Measurements from ENCODE around the gene TUBB4B.

- TF ChIP-seq CTCF (IDR thresholded peaks at IDR 0.05; ENCODE audit: poor library complexity) (no peak), EZH2 (IDR thresholded peaks at IDR 0.05; ENCODE audit: borderline replicate concordance) (no peak)
Observed at GRCh38 chr9:137198051-137198901, 42.8 kb upstream of the TUBB4B start.

Data from hepatocyte (in vitro differentiated cells).